ENCODE data around the gene XPNPEP3. TPM values are rescaled to one million over a fixed set of nuclear protein-coding genes. Genes with fewer than 3 reads are reported as not detected.

The XPNPEP3 gene
- total and polyA plus RNA-seq, 7 donors, result 3.3 to 16.3 (median 10.3) TPM

DNA sequence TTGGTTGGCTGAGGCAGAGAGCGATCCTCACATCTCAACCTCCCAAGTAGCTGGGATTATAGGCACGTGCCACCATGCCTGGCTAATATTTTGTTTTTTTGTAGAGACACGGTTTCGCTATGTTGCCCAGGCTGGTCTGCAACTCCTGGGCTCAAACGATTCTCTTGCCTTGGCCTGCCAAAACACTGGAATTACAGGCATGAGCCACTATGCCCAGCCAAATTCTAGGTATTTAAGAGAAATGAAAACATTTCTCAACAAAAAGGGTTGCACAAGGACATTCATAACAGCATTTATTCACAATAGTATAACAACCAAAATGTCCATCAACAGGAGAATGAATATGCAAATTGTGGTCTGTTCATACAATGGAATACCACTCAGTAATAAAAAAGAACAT is 62.5 kb downstream of the XPNPEP3 start:
- Histone ChIP-seq H3K27ac (no peak overlapping the region), H3K36me3 (ENCODE audit: insufficient read depth in 1 of 2, low read depth in 1 of 2) (peaks cover 0 to 82% of the 10 kb centered on the region in 2 donors)
- 58 to 82% (median 64%) methylated on average over 5 of the region's 5 CpGs for WGBS, 3 donors

DNA sequence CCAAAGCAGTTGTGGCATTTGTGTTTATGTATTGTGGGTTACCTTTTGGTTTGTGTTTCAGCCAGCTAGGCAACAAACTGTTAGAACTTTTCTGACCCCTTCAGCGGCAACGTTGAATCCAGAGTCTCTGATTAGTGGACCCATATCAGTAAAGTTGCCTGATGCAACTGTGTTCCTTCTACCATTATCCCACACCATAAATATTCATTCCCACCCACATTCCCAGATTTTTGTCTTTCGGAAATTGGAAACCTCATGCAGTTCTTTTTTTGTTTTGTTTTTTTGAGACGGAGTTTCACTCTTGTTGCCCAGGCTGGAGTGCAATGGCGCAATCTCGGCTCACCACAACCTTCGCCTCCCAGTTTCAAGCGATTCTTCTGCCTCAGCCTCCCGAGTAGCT is 63.6 kb downstream of the XPNPEP3 start:
- 89 to 90% (median 89%) methylated on average over 9 of the region's 9 CpGs for WGBS, 3 donors
- intact Hi-C loops (cut with DNase I), result loop anchor here in 1 of 2 donors (10.0 kb wide), 1 partner anchor 214 kb away; no protein-coding TSS in a partner anchor

More for the DNA sequence above, 62.5 kb downstream of the XPNPEP3 start:
- H3K4me3 ChIP-seq, result no peak overlapping the region
- no peaks in the 10 kb centered on the region for H3K9me3 ChIP-seq
- H3K4me1 ChIP-seq, result no peaks in the 10 kb centered on the region
- TF ChIP-seq CTCF (IDR thresholded peaks at IDR 0.05), result no peak
- intact Hi-C loops (cut with DNase I), result no loop called here
- no peak for ATAC-seq
- no peak for DNase-seq
- no peaks in the 10 kb centered on the region for H3K27me3 ChIP-seq (ENCODE audit: insufficient read depth in 3 of 3, low read length in 2 of 3)

DNA sequence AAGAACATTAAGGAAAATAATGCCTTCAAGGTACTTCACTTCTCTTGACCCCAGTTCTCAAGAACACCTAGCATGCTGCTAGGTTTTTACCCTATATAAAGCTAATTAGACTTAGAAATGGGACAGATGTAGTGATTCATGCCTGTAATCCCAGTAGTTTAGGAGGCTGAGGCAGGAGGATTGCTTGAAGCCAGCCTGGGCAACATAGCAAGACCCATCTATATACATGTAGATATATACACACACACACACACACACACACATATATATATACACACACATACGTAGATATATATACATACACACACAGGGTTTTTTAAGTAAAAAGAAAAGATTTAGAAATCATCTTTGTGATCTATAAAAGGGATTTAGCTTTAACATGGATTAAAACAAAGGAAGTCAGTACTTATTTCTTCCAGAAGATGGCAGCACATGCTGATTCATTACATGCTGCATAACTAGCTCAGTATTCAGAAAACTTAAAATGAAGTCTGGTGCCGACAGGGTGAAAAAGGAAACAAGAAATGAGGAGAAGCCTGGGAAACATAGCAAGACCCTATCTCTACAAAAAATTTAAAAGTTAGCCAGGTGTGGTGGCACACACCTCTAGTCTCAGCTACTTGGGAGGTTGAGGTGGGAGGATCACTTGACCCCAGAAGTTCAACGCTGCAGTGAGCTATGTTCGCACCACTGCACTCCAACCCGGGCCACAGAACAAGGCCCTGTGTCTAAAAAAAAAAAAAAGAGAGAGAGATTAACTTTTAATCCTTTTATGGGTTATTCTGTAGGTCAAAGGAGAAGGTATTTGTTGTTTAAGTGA is 65.7 kb downstream of the XPNPEP3 start:
- H3K9me3 ChIP-seq, result no peaks in the 10 kb centered on the region
- WGBS, 3 donors, result 56 to 64% (median 63%) methylated on average over 5 of the region's 5 CpGs
- DNase-seq, result no peak
- H3K4me1 ChIP-seq, result no peaks in the 10 kb centered on the region
- peak; percentile 61 to 89 (median 69) for ATAC-seq
- peaks cover 0 to 81% of the 10 kb centered on the region in 2 donors for H3K36me3 ChIP-seq (ENCODE audit: insufficient read depth in 1 of 2, low read depth in 1 of 2)
- H3K4me3 ChIP-seq, result no peak overlapping the region
- no peaks in the 10 kb centered on the region for H3K27me3 ChIP-seq (ENCODE audit: insufficient read depth in 3 of 3, low read length in 2 of 3)
- H3K27ac ChIP-seq, result no peak overlapping the region
- peak; percentile 74 for TF ChIP-seq CTCF (IDR thresholded peaks at IDR 0.05)
- intact Hi-C loops (cut with DNase I), result loop anchor here (2.0 to 10.0 kb wide), 2 partner anchors 212 to 316 kb away; no protein-coding TSS in a partner anchor

More for the DNA sequence above, 63.6 kb downstream of the XPNPEP3 start:
- Histone ChIP-seq H3K9me3 (no peaks in the 10 kb centered on the region), H3K4me3 (no peak overlapping the region), H3K27ac (no peak overlapping the region), H3K27me3 (ENCODE audit: insufficient read depth in 3 of 3, low read length in 2 of 3) (no peaks in the 10 kb centered on the region), H3K36me3 (ENCODE audit: insufficient read depth in 1 of 2, low read depth in 1 of 2) (peaks cover 0 to 82% of the 10 kb centered on the region in 2 donors), H3K4me1 (no peaks in the 10 kb centered on the region)
- ATAC-seq, result no peak
- DNase-seq, result no peak
- TF ChIP-seq CTCF (IDR thresholded peaks at IDR 0.05), result no peak

DNA sequence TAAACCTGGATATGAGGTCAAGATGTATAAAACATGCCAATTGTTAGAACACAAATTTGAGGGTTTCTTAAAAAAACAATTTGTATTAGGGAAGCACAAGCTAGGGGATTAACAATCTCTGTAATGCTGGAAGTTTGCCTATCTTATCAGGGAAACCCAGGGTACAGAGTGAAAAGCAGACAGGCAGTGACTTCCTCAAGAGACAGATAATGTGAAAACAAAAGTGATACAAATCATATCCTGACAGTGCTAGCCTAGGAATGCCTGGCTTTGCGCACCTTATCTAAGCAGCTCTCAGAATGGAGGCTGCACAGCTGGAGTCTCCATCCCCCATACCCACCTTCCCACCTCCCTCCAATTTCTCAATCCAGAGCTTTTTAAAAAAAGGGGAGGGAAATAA is 71.7 kb downstream of the XPNPEP3 start:
- TF ChIP-seq CTCF (IDR thresholded peaks at IDR 0.05), result no peak

More for the DNA sequence above, 71.7 kb downstream of the XPNPEP3 start:
- Histone ChIP-seq H3K4me3 (no peak overlapping the region), H3K27me3 (ENCODE audit: insufficient read depth in 3 of 3, low read length in 2 of 3) (no peaks in the 10 kb centered on the region), H3K27ac (no peak overlapping the region), H3K36me3 (ENCODE audit: insufficient read depth in 1 of 2, low read depth in 1 of 2) (peaks cover 0 to 75% of the 10 kb centered on the region in 2 donors), H3K9me3 (no peaks in the 10 kb centered on the region), H3K4me1 (no peaks in the 10 kb centered on the region)
- intact Hi-C loops (cut with DNase I), result loop anchor here in 1 of 2 donors (10.0 kb wide), 1 partner anchor 206 kb away; no protein-coding TSS in a partner anchor
- ATAC-seq (no peak), DNase-seq (no peak)
- WGBS, 3 donors, result 78 to 100% (median 79%) methylated on average over 1 of the region's 1 CpG
